Measurements from ENCODE around the gene PMF1. TPM values are rescaled to one million over a fixed set of nuclear protein-coding genes. Genes with fewer than 3 reads are reported as not detected.
"Not testable (repeated sequence)": the region's sequence is repeated elsewhere in the genome, so short reads cannot be mapped to it uniquely, and the experiment has no call there.

PMF1 gene
- total RNA-seq, 1 donor from 2014 or later, result 85.0 TPM

DNA sequence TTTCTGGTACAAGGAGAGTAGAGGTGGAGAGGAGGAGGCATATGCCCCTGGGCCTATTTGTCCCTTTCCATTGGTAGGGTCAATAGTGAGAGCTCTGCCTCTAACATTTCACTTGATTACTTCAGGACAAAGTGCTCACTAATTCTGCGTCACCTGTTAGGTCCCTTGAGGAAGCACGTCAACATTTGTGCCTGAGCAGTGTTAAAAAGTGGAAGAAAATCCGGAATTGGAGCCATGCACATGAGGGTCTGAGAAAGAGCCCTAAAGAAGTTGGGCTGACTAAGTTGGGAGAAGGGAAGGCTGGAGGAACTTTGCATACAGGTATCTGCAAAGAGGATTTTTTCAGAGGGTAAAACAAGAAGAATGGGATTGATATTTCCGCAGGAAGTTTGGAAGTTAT is 17.0 kb upstream of the PMF1 start:
- DNase-seq (ENCODE audit: low read depth), result no peak

DNA sequence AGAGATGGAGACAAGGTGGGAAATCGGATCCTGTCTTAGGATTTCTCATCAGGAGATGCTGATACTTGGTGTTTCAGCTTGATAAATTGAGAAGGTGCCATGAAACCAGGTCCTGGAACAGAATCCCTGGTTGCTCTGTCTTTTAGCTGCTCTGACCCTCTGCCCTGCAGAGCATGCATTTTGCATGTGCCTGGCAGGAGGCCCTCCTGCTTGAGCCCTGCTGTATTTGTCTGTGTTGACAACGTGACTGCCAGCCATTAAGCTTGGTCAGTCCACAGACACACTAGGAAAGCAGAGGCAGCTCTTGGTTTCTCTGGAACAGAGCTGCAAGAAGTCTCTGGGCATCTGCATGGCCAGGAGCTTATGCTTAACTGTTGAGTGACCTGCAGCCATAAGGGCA is 16.4 kb upstream of the PMF1 start:
- no peak for DNase-seq (ENCODE audit: low read depth)

DNA sequence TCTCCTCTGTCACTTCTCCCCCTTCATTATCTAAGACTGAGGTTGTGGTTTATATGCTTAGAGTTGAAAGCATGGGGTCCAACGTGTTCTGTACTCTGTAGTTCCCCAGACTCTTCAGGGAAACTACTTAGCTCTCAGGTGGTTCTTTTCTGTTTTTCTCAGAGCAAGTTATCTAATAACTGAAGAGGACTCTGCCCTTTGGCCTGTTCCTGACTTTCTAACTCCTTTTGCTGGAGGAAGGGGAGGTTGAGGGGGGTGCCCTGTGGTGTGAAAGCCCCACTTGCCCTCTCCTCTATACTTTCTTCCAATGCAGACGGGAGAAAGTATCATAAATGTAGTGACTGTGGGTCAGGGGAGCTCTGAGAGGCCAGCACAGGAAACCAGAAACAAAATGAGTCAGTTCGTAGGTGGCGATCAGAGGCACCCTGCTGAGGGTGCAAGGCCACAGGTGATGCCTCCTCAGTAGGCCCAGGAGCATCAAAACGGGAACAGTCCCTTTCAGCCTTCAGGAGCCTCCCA is 13.9 kb upstream of the PMF1 start:
- DNase-seq (ENCODE audit: low read depth), result no peak

DNA sequence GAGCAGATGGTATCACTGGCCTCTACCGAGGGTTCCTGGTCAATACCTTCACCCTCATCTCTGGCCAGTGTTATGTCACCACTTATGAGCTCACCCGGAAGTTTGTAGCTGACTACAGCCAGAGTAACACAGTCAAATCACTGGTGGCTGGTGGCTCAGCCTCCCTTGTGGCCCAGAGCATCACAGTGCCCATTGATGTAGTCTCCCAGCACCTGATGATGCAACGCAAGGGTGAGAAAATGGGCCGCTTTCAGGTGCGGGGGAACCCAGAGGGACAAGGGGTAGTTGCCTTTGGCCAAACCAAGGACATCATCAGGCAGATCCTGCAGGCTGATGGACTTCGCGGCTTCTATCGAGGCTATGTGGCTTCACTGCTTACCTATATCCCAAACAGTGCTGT is 12.8 kb upstream of the PMF1 start:
- no peak for DNase-seq (ENCODE audit: low read depth)

DNA sequence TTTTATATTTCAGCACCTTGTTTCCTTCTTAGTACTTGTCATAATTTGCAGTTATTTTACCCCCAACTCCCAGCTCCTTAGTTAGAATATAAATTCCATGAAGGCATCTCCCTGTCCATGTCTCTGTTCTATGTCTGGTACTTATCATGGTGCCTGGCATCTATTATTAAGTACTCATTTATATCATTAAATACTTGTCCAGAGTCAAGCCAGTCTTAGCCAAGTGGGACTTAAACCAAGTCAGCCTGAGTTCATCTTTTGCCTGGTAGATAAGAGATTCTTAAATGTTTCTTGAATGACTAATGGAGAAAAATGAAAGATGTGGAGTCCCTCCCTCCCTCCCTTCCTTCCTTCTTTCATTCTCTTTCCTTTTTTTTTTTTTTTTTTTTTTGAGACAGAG is 9.5 kb upstream of the PMF1 start:
- DNase-seq (ENCODE audit: low read depth), result no peak

DNA sequence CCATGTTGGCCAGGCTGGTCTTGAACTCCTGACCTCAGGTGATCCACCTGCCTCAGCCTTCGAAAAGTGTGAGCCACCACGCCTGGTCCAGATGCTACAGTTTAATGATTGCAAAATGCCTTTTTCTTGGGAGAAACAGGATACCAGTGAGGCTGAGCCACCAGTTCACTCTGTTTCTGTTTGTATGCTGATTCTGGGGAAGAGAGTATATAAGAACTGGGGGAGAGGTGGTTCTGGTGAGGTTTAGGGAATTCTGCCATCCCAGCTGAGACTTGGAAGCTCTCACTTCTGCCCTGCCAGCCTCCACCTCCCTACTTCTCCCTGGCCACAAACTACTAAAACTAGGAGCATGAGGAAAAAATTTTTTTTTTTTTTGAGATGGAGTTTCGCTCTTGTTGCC is 8.1 kb upstream of the PMF1 start:
- DNase-seq (ENCODE audit: low read depth), result no peak

DNA sequence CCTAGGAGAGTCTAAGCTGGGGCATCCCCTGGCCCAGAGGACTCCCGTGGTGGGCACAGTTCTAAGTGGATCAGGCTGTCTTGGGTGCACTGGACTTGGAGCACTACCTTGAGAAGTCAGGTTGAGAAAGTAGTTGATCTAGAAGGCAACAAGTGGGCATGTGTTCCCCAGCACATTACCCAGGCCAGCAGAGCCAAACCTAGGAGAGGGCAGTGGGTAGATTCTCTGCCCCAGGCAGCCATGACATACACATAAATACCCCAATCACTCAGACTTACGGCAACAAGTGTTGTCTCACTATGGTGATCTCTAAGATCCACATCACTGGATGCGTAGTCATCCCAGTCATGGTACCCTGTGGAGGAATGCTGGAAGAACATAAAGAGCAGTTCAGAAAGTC is 1.6 kb upstream of the PMF1 start:
- no peak for DNase-seq (ENCODE audit: low read depth)

DNA sequence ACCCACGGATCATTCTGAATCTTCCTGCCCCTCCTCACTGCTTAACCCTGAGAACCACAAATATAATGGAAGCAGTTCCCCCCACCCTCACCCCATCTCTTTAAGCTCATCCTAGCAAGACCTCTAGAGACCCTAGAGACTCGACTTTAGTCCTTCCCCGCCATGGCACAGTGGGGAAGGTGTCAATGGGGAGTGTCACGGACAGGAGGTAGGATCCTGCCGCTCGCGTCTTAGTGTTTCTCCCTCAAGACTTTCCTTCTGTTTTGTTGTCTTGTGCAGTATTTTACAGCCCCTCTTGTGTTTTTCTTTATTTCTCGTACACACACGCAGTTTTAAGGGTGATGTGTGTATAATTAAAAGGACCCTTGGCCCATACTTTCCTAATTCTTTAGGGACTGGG is 677 bp upstream of the PMF1 start:
- DNase-seq (ENCODE audit: low read depth), result no peak

DNA sequence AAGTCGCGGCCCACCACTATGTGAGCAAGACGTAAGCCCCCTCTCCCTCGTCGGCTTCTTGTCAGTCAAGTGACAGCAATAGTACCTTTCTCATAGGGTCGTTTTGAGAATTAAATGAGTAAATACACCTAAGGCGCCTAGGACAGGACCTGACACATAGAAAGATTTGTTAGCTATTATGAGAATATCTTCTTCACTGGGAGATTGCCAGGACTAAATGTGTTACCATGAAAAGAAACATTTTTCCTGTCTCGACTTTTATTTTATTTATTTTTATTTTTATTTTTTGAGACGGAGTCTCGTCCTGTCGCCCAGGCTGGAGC is 798 bp downstream of the PMF1 start:
- no peak for DNase-seq (ENCODE audit: low read depth)

DNA sequence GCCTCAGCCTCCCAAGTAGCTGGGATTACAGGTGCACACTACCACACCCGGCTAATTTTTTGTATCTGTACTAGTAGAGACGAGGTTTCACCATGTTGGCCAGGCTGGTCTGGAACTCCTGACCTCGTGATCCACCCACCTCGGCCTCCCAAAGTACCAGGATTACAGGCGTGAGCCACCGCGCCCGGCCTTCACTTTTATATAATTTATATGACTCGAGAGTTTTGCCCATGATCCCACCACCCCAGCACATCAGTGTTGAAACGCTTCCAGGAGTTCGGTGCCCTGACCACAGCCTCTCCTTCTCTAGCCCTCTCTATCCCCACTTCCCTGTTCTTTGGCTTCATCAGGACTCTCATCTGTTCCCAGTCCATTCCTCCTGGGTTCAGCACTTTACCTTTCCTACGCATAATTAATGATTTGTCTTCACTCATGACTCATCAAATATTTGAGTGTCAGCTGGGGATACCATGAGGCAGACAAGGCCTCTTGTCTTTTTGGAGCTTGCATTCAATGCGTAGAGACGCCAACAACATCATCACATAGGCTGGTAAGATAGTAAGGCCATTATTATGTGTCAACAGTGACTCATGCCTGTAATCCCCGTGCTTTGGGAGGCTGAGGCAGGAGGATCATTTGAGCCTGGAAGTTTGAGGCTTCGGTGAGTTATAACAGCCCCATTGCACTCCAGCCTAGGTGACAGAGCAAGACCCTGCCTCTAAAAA is 1.4 kb downstream of the PMF1 start:
- no peak for DNase-seq (ENCODE audit: low read depth)

DNA sequence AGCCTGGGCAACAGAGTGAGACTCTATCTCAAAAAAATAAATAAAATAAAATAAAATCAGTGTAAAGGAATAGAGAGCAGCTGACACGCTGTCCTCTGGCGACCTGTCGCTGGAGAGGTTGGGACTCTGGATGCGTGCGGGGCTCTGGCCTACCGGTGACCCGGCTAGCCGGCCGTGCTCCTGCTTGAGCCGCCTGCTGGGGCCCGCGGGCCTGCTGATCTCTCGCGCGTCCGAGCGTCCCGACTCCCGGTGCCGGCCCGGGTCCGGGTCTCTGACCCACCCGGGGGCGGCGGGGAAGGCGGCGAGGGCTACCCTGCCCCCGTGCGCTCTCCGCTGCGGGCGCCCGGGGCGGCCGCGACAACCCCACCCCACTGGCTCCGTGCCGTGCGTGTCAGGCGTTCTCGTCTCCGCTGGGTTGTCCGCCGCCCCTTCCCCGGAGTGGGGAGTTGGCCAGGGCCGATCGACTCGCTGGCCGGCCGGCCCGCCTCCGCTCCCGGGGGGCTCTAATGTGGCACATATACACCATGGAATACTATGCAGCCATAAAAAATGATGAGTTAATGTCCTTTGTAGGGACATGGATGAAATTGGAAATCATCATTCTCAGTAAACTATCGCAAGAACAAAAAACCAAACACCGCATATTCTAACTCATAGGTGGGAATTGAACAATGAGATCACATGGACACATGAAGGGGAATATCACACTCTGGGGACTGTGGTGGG is 3.7 kb downstream of the PMF1 start:
- DNase-seq (ENCODE audit: low read depth), result not testable (repeated sequence)

DNA sequence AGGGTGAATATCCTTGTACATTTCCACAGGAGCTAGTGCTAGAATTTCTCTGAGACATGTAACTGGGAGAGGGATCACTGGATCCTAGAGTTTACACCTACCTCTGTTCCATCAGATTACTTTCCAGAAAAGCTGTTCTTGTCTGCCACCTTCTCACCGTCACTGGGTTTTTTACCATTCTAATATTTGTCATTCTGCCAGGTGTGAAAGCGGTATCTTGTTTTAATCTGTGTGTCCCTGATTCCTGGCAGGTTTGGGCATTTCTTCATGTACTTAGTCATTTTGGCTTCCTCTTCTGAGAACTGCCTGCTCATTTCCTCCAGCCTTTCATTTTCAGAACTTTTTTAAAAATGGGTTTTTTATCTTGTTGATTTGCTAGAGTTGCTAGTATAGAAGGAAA is 5.1 kb downstream of the PMF1 start:
- no peak for DNase-seq (ENCODE audit: low read depth)

DNA sequence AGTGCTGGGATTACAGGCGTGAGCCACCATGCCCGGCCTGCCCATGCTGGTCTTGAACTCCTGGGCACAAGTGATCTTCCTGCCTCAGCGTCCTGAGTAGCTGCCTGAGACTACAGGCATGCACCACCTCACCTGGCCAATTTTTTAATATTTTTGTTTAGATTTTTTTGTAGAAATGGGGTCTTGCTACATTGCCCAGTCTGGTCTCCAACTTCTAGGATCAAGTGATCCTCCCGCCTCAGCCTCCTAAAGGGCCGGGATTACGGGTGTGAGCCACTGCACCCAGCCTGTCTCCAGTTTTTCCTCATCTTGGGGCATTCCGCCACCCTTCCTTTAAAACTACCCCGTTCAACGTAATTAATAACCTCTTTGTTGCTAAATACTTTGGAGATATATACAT is 7.4 kb downstream of the PMF1 start:
- no peak for DNase-seq (ENCODE audit: low read depth)

DNA sequence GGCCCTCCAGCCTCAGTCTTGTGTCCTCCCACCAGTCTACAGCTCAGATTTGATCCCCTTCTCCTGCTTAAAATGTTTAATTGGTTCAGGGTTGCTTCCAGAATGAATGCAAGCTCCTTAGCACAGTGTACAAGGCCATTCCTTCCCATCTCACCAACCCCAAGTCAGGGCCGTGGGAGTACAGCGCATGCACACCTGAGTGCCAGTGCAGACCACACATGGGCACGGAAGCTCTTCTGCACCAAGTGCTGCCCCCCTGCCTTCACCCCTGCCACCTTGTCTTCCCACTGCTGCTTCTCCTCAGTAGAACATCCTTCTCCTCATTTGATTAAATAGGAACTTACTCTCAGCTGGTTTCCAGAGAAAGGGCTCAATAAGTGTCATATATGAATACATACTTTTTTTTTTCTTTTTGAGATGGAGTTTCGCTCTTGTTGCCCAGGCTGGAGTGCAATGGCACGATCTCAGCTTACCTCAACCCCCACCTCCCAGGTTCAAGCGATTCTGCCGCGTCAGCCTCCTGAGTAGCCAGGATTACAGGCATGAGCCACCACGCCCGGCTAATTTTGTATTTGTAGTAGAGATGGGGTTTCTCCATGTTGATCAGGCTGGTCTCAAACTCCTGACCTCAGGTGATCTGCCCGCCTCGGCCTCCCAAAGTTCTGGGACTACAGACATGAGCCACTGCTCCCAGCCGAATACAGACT is 9.3 kb downstream of the PMF1 start:
- DNase-seq (ENCODE audit: low read depth), result no peak

DNA sequence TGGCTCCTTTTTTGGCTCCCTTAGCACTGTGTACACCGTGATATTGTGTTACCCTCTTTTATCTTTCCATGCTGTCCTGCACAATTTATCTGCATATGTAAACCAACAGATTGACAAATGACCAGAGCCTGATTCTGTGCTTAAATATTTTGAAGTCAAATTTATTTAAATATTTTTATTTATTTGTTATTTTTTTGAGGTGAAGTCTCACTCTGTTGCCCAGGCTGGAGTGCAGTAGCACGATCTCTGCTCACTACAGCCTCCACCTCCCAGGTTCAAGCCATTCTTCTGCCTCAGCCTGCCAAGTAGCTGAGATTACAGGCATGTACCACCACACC is 12.8 kb downstream of the PMF1 start:
- no peak for DNase-seq (ENCODE audit: low read depth)

DNA sequence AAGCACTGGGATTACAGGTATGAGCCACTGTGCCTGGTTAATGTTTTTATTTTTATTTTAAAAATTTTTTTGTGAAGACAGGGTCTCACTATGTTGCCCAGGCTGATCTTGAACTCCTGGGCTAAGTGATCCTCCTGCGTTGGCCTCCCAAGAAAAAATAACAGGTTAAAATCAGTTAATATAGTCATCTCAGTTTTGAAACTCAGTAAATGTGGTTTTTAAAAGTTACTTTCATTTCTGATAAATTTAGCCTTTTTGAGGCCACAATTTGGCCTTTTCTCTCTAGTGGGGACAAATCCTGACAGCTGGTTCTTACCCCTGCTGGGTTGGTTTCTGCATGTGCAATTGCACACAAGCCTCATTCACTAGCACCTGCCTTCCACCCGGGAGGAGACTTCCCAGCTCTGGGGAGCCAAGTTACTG is 13.3 kb downstream of the PMF1 start:
- DNase-seq (ENCODE audit: low read depth), result peak; percentile 68

DNA sequence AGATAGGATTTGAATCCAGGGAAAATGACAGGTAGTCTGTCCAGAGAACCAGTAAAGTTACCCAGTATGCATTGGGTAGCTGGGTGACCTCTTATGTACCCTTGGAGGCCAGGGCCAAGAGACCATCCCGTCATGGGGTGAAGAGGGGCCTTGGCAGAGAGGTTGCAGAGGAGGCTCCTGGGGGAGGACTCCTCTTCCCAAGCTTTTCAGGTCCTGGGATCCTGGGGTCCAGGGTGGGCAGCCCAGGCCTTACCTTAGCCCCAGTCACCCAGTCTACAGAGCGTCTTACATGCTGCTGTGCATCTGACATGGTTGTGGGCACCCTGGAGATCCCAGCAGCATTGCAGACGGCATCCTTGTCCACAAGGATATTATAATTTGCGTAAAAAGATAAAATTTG is 14.0 kb downstream of the PMF1 start:
- DNase-seq (ENCODE audit: low read depth), result no peak

DNA sequence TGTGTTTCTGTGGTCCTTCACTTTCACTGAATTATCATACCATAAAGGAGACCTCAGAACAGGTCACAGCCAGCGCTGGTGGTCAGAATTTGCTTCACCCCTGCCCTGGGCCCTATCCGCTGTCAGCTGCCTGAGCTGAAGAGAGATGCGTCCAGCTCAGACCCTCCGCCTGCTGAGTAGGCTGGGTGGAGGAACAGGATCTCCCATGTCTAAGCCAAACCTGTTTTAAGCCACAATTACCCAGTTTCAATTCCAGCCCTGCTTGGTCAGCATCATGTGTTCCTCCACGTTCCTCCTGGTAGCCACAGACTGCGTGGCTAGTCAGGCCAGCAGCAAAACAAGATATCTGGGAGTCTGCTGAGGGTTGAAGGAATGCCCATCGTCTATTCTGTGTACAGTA is 15.7 kb downstream of the PMF1 start:
- peak; percentile 70 for DNase-seq (ENCODE audit: low read depth)

DNA sequence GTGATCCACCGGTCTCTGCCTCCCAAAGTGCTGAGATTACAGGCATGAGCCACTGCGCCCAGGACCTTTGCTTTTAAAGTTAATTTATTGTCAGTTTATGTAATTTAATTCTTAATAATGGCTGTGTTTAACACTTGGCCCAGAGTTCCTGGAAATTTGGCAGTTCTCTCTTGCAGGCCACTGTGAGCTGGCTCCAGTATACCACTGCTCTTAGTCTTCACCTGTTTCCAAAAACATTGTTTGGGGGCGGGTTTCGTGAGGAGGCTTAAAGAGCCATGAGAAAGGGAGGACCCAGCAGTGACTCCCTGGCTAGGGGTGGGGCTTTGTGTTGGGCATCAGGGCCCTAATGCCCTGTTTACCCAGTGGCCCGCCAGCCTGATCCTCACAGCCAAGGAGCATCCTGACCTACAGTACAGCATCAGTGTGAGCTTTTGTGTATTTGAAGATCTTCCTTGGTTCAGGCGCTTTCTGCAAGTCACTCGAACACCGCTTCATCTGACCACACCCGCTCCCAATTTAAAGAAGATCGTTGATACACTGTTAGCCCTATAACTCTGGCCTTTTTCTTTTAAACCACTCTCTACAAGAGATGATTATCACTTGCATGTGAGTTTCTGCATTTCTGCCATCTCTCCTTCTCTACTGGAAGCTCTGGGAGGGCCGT is 17.1 kb downstream of the PMF1 start:
- no peak for DNase-seq (ENCODE audit: low read depth)

DNA sequence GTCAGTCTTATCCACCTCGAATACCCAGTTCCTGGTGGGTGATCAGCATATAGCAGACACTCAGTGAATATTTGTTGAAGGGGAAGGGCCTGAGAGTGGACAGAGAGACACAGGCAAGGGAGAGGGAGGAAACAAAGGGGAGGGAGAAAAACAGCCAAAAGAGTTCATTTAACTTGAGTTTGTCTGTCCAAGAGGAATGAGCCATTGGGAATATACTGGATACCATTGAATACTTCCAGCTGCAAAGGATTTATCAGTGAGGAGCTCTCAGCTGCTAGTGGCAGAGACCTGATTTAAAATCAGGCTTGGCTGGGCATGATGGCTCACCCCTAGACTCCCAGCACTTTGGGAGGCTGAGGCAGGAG is 17.6 kb downstream of the PMF1 start:
- DNase-seq (ENCODE audit: low read depth), result no peak

DNA sequence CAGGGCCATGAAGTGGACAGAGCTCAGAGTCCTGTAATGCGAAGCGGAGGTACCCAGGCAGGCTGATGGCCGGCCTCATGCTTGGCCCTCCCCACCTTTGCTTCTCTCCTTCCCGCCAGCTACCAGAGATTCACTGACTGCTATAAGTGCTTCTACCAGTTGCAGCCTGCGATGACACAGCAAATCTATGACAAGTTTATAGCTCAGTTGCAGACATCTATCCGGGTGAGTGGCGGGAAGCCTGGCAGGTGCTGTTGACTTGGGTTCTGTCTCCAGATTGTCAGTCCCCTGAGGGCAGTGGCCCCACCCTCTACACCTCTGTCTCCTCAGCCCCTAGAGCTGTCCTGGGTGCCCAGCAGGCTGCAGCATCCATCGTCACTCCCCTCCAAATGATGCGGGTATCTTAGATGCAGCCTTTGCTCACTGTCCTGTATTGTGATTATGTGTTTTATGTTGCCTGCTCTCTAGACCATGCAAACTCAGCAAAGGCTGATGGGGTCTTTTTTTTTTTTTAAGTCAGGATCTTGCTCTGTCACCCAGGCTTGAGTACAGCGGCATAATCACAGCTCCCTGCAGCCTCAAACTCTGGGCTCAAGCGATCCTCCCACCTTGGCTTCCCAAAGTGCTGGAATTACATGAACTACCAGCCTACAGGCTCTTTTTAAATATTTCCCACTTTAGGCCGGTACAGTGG is 19.5 kb downstream of the PMF1 start:
- DNase-seq (ENCODE audit: low read depth), result no peak

Measured in myocyte (in vitro differentiated cells).